Renal cortex interstitium (tissue), 11 donors: ENCODE data around the gene ACSF2. TPM values are rescaled to one million over a fixed set of nuclear protein-coding genes. Genes with fewer than 3 reads are reported as not detected.

Experiments
- DNase-seq, 11 donors: peaks; one replicate each; pipeline ENCODE4 v3.0.0-alpha.2; 2013; ENCODE audit warnings: low read depth in 9 of 11, low spot score in 4 of 11; ENCODE audit errors: extremely low read depth in 1 of 11
- polyA plus RNA-seq, 3 donors: library from polyadenylated mRNA; unstranded; fragments of 120-200 nt; gene quantifications; one replicate each; pipeline ENCODE4 v1.2.1, GENCODE V29; 2013; ENCODE audit not compliant: insufficient read length in 3 of 3

Gene ACSF2
- polyA plus RNA-seq, 3 donors = 97.8 to 112 (median 110) TPM

- DNase-seq = no peak
Observed at GRCh38 chr17:50508573-50509460, 82.8 kb downstream of the ACSF2 start.

- no peak for DNase-seq
Observed at GRCh38 chr17:50511058-50511457, 85.0 kb downstream of the ACSF2 start.

GRCh38 chr17:50513495-50513894 is 87.5 kb downstream of the ACSF2 start:
- DNase-seq = no peak

DNA sequence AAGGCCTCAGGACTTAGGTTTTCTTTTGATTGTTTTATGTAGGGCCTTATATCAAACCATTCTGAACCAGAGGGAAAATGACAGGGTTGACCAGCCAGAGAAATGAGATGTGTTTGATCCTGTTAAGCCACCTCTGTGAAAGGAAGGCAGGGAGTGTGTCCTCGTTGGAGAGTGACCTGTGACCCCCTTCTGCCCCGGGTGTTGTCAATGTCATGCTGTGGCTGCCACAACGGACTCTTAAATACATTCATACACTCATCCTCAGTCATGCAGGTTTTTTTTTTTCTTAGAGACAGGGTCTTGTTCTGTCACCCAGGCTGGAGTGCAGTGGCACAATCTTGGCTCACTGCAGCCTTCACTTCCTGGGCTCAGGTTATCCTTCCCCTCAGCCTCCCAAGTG is 88.4 kb downstream of the ACSF2 start:
- DNase-seq = no peak

- DNase-seq = no peak
Observed at GRCh38 chr17:50514936-50515702, 89.1 kb downstream of the ACSF2 start.

DNA sequence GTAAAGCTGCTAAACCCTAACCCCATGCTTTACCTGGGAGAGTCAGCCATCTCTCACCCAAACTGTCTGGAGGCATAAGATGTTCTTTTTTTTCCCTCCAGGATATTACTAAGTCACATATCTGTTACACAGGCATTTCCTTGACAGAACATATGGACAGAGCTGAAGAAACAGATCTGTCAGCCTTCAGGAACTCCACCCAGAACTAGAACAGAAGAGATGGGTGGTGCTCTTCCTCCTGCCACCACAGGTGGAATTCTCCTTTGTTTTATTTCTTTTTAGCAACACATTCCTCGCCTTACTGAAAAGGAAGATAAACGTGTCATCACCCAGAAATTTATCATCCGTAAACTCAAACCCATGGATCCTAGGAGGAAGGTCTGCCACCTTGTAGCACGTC is 91.0 kb downstream of the ACSF2 start:
- DNase-seq = no peak

DNA sequence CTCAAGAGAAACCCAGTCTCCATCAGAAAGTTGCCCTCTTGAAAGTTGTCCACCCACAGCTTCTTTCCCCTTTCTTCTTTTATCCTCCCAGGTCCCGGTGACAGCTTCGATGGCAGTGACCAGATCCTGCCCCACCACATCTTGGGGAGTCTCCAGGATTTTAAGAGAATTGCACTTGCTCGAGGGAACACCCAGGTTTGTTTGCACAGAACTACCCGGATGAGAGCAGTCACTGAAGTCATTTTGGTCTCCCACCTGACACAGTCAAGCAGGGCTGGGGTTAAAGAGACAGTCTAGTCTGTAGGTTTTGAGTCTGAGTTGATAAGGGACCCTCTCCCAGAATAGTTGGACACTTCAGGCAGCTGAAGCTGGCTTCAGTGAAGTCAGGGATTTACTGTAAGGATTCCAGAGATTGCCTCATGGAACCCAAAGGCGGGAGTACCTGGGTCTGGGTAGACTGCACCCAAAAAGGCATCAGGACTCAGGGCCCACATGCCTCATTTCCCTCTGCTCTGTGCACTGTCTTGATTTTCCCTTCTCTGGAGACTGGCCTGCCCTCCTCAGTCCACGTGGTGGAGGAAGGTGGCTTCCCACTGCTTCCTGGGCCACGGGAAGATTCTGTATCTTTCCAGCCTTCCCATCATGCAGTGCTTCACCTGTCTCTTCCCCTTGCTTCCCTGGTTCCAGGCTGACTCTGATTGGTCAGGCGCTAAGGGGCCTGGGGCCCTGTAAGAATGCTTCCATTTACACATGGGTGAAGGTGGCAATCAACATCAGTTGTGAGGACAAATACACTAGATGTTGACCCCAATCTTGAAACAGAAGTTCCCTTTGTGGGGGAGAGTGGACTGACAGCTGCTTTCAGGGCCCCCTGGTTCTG is 91.7 kb downstream of the ACSF2 start:
- DNase-seq = no peak

DNA sequence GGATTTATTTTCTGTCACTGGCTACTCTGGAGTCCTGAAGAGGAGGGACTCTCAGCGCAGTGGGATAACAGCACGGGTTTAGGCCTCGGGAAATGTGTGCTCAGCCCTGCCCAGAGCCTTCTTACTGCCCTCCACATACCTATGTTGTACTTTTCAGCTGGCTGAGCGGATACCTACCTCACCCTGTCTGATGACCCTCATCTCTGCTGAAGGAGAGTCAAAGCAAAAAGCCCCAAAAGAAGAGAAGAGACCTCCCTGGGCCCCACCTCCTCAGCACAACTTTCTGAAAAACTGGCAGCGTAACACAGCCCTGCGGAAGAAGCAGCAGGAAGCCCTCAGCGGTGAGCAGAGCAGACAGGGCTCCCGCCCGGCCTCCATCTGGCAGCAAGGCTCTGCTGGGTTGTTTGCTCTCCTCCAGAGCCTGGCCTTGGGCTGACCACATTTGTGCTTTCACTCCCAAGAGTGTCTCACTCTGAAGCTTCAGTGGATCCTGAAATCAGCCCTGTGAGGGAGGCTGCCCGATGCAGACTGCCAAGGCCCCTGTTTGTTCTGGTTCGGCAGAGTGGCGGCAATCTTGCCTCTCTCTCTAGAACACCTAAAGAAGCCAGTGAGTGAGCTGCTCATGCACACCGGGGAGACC is 92.5 kb downstream of the ACSF2 start:
- no peak for DNase-seq

DNA sequence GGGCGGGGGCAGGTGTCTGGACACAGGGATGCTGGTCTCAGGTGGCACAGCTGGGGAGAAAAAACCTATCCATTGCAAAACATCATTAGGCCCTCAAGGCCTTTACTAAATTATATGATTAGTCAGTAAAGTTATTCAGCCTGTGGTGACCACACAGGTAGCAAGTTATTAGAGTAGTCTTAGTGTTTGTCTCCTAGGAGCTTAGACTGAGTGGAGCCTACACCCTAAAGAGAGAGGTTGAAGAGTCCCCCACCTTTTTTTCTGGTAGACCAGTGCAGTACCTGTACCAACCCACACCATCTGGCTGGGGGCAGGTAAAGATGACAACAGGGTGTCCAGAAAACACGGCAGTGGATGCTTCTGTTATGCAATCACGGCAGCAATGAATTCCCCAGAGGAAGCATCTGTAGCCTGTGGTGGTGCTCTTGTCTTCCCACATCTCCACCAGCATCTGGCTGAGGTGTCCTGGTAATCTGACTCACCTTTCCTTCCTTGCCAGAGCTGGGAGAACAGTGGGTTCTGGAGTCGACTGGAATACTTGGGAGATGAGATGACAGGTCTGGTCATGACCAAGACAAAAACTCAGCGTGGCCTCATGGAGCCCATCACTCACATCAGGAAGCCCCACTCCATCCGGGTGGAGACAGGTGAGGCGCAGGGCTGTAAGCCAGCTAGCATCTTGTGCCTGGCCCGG is 93.3 kb downstream of the ACSF2 start:
- no peak for DNase-seq

DNA sequence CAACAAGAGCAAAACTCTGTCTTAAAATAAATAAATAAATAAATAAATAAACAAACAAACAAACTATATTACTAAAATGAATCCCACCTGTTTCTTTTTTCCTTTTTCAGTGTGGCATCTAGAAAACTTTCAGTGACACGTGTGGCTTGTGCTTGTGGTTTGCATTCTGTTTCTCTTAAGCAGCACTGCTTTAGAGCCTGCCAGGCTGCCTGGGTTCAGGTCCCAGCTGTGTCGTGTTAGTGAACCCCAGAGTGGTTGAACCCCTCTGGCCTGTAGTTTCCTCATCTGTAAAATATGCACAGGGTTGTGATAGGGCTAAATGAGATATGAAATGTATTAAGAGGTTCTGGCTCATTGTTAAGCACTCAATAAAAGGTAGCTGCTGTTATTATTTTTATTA is 94.5 kb downstream of the ACSF2 start:
- DNase-seq = no peak

GRCh38 chr17:50521514-50521913 is 95.5 kb downstream of the ACSF2 start:
- no peak for DNase-seq

GRCh38 chr17:50522766-50523165 is 96.7 kb downstream of the ACSF2 start:
- DNase-seq = no peak

GRCh38 chr17:50523208-50523607 is 97.2 kb downstream of the ACSF2 start:
- DNase-seq = no peak

Other genes with a start within 250 kb of the ACSF2 start
- 100 to 1,000 TPM; 412 to 838 (median 505) TPM for gene COL1A1, start 224.6 kb upstream of the ACSF2 start, polyA plus RNA-seq
- gene TMEM92, start 151.8 kb upstream of the ACSF2 start, polyA plus RNA-seq = 1 to 10 TPM; 1.7 to 3.3 (median 3.1) TPM
- 10 to 100 TPM; 15.6 to 29.2 (median 25.7) TPM for gene XYLT2, start 80.1 kb upstream of the ACSF2 start, polyA plus RNA-seq
- 10 to 100 TPM; 71.1 to 81.8 (median 74.9) TPM for gene MRPL27, start 53.0 kb upstream of the ACSF2 start, polyA plus RNA-seq
- gene EME1, start 53.0 kb upstream of the ACSF2 start, polyA plus RNA-seq = 10 to 100 TPM in 1 of 3 donors, 1 to 10 TPM in 2; 8.6 to 11.0 (median 9.5) TPM
- gene LRRC59, start 28.7 kb upstream of the ACSF2 start, polyA plus RNA-seq = 10 to 100 TPM; 54.4 to 68.9 (median 64.5) TPM
- 1 to 10 TPM; 2.1 to 5.4 (median 2.2) TPM for gene CHAD, start 42.7 kb downstream of the ACSF2 start, polyA plus RNA-seq
- gene RSAD1, start 52.6 kb downstream of the ACSF2 start, polyA plus RNA-seq = 10 to 100 TPM; 46.9 to 62.7 (median 48.7) TPM
- 1 to 10 TPM; 1.4 to 3.3 (median 2.2) TPM for gene MYCBPAP, start 82.2 kb downstream of the ACSF2 start, polyA plus RNA-seq
- gene EPN3, start 106.5 kb downstream of the ACSF2 start, polyA plus RNA-seq = 10 to 100 TPM in 2 of 3 donors, 1 to 10 TPM in 1; 5.9 to 15.0 (median 13.4) TPM
- 10 to 100 TPM; 49.4 to 69.7 (median 55.5) TPM for gene SPATA20, start 121.0 kb downstream of the ACSF2 start, polyA plus RNA-seq
- gene CACNA1G, start 134.5 kb downstream of the ACSF2 start, polyA plus RNA-seq = 1 to 10 TPM; 6.9 to 8.7 (median 8.3) TPM
- gene ABCC3, start 208.7 kb downstream of the ACSF2 start, polyA plus RNA-seq = 10 to 100 TPM; 10.5 to 15.5 (median 12.9) TPM